ENCODE data around the gene CCDC154. TPM values are rescaled to one million over a fixed set of nuclear protein-coding genes. Genes with fewer than 3 reads are reported as not detected.

Gene CCDC154
- polyA plus RNA-seq, 1 donor: 2.9 TPM

GRCh38 chr16:1429012-1429411 is 15.3 kb downstream of the CCDC154 start:
- DNase-seq: no peak
- WGBS (ENCODE audit: insufficient coverage, low lambda C conversion rate): no CpG with 5 or more reads among the region's 11 CpGs

DNA sequence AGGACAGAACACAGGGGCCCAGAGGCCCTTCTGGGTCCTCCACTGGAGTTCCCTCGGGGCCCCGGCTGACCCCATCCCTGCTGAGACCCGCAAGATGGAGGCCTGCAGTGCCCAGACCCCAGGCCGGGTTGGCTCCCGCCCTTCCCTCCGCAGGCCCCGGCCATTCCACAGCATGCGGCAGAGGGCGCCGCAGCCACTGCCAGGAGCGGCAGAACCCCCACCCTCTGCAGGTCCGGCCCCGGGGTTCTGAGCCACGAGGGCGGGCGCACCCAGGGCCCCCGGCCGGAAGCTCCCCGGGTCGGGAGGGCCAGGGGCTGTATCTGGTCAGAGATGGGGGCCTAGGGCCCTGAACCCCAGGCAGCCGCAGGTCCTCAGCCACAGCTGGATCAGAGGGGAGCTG is 15.8 kb downstream of the CCDC154 start:
- H3K9me3 ChIP-seq (ENCODE audit: control insufficient read depth, low read depth, low read length): peaks cover 3% of the 10 kb centered on the region
- no peak overlapping the region for H3K4me3 ChIP-seq (ENCODE audit: low read length)
- no CpG with 5 or more reads among the region's 21 CpGs for WGBS (ENCODE audit: insufficient coverage, low lambda C conversion rate)
- H3K4me1 ChIP-seq (ENCODE audit: control insufficient read depth, insufficient read depth, low read length): peaks cover 4% of the 10 kb centered on the region
- no peak overlapping the region for H3K27ac ChIP-seq (ENCODE audit: low read length)
- no peak for DNase-seq
- no peaks in the 10 kb centered on the region for H3K36me3 ChIP-seq (ENCODE audit: control insufficient read depth, insufficient read depth, low read length)
- peaks cover 4% of the 10 kb centered on the region for H3K27me3 ChIP-seq (ENCODE audit: control insufficient read depth, insufficient read depth, low read length)

More at GRCh38 chr16:1429012-1429411, 15.3 kb downstream of the CCDC154 start:
- Histone ChIP-seq H3K9me3 (ENCODE audit: control insufficient read depth, low read depth, low read length) (peaks cover 3% of the 10 kb centered on the region), H3K36me3 (ENCODE audit: control insufficient read depth, insufficient read depth, low read length) (no peaks in the 10 kb centered on the region), H3K4me3 (ENCODE audit: low read length) (no peak overlapping the region), H3K27ac (ENCODE audit: low read length) (no peak overlapping the region), H3K27me3 (ENCODE audit: control insufficient read depth, insufficient read depth, low read length) (peaks cover 4% of the 10 kb centered on the region), H3K4me1 (ENCODE audit: control insufficient read depth, insufficient read depth, low read length) (peaks cover 4% of the 10 kb centered on the region)

DNA sequence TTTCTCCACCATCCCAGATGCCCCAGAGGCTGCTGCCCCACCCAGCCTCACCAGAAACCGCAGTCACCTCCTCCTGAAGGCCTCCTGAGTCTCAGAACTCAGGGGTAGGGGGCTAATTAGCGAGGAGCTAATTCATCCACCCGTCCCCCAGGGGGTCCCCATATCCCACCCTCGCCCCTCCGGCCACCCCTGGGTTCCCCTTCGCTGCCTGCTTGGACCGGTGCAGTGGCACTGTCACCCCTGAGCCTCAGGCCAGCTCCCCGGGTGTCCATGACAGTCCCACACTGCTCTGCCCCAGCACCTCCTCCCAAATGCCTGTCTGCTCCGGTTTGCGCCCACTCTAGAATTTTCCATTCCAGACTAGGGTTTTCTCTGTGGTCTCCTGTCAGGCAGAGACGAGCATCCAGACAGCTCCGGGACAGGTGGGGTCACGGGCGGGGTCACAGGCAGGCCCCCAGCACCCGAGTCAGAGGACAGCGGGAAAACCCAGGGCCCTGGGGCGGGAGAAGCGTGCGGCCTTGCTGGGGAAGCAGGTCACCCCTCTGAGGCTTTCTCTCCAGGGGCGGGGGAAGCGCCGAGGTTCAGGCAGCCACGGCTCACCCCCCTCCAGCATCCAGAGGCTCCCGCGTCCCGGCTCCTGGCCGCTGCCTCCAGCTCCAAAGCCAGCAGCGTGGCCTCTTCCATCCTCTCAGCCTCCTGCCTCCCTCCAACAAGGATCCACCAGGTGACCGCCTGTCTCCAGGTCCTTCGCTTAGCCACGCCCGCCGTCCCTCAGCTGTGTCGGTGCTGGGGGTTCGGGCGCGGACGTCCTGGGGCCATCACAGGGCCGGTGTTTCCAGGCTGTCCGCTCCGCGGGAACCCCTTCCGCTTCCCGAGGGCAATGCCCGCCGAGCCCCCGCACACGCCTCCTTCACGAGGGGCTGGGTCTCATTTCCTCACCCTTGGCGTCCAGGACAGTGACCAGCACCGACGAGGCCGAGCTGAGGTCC is 16.6 kb downstream of the CCDC154 start:
- Histone ChIP-seq H3K27ac (ENCODE audit: low read length) (no peak overlapping the region), H3K27me3 (ENCODE audit: control insufficient read depth, insufficient read depth, low read length) (peaks cover 4% of the 10 kb centered on the region), H3K4me3 (ENCODE audit: low read length) (no peak overlapping the region), H3K4me1 (ENCODE audit: control insufficient read depth, insufficient read depth, low read length) (peaks cover 4% of the 10 kb centered on the region), H3K36me3 (ENCODE audit: control insufficient read depth, insufficient read depth, low read length) (no peaks in the 10 kb centered on the region), H3K9me3 (ENCODE audit: control insufficient read depth, low read depth, low read length) (no peaks in the 10 kb centered on the region)
- no CpG with 5 or more reads among the region's 53 CpGs for WGBS (ENCODE audit: insufficient coverage, low lambda C conversion rate)
- no peak for DNase-seq

GRCh38 chr16:1426734-1427471 is 17.5 kb downstream of the CCDC154 start:
- H3K4me1 ChIP-seq (ENCODE audit: control insufficient read depth, insufficient read depth, low read length): peaks cover 4% of the 10 kb centered on the region
- H3K9me3 ChIP-seq (ENCODE audit: control insufficient read depth, low read depth, low read length): peaks cover 2% of the 10 kb centered on the region
- peaks cover 4% of the 10 kb centered on the region for H3K27me3 ChIP-seq (ENCODE audit: control insufficient read depth, insufficient read depth, low read length)
- H3K36me3 ChIP-seq (ENCODE audit: control insufficient read depth, insufficient read depth, low read length): no peaks in the 10 kb centered on the region
- no CpG with 5 or more reads among the region's 42 CpGs for WGBS (ENCODE audit: insufficient coverage, low lambda C conversion rate)
- no peak overlapping the region for H3K27ac ChIP-seq (ENCODE audit: low read length)
- H3K4me3 ChIP-seq (ENCODE audit: low read length): no peak overlapping the region
- no peak for DNase-seq

DNA sequence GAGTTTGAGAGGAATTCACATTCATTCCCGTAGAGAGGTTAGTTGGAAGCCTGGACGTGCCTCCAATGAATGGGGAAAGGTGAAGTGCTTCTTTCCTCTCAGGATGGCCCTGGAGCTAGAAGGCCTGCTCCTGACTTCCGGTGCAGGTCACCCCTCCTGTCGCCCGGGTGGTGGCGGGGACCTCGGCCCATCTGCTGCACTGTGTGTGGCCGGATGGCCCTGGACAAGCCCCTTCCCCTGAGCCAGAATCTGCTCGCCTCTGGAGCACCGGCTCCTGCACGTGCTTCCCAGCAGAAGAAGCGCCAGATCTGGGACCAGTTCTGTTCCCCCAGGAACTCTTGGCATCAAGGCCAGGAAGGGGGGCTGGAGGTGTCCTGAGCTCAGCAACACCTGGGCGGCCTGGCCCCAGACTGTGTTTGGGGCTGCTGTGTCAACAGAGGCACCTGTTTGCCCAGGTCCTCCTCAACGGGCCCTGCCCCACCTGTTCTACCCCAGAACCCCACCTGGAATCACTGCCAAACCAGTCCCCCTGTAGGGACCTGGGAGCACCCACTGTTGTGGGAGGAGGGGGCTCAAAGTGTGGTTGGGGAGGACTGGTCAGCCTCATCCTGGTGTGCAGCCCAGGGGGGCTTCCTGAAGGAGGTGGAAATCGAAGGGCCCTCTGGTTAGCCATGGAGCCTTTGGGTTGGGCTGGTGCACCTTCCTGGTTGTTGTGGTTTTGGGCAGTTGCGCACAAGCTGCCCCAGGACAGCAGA is 18.6 kb downstream of the CCDC154 start:
- peaks cover 4% of the 10 kb centered on the region for H3K4me1 ChIP-seq (ENCODE audit: control insufficient read depth, insufficient read depth, low read length)
- WGBS (ENCODE audit: insufficient coverage, low lambda C conversion rate): no CpG with 5 or more reads among the region's 16 CpGs
- peaks cover 4% of the 10 kb centered on the region for H3K27me3 ChIP-seq (ENCODE audit: control insufficient read depth, insufficient read depth, low read length)
- H3K9me3 ChIP-seq (ENCODE audit: control insufficient read depth, low read depth, low read length): peaks cover 2% of the 10 kb centered on the region
- H3K36me3 ChIP-seq (ENCODE audit: control insufficient read depth, insufficient read depth, low read length): no peaks in the 10 kb centered on the region
- H3K4me3 ChIP-seq (ENCODE audit: low read length): no peak overlapping the region
- H3K27ac ChIP-seq (ENCODE audit: low read length): no peak overlapping the region
- DNase-seq: no peak

DNA sequence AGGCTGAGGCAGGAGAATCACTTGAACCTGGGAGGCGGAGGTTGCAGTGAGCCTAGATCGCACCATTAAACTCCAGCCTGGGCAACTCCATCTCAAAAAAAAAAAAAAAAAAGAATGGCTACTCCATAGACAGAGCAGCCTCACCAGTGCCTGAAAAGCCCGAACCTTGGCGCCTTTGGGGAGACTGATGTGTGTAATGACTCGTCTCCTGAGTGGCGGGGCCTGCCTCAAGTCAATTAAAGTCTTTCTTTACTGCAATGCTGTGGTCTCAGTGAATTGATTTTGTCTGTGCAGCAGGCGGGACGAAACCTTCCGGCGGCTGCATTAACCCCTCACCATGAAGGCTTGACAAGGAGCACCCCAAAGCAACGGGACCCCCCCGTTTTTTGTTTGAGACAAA is 20.3 kb downstream of the CCDC154 start:
- WGBS (ENCODE audit: insufficient coverage, low lambda C conversion rate): no CpG with 5 or more reads among the region's 12 CpGs
- Histone ChIP-seq H3K4me1 (ENCODE audit: control insufficient read depth, insufficient read depth, low read length) (no peaks in the 10 kb centered on the region), H3K4me3 (ENCODE audit: low read length) (no peak overlapping the region), H3K36me3 (ENCODE audit: control insufficient read depth, insufficient read depth, low read length) (no peaks in the 10 kb centered on the region), H3K27ac (ENCODE audit: low read length) (no peak overlapping the region), H3K9me3 (ENCODE audit: control insufficient read depth, low read depth, low read length) (peaks cover 2% of the 10 kb centered on the region), H3K27me3 (ENCODE audit: control insufficient read depth, insufficient read depth, low read length) (no peaks in the 10 kb centered on the region)
- no peak for DNase-seq

GRCh38 chr16:1422076-1422475 is 22.3 kb downstream of the CCDC154 start:
- Histone ChIP-seq H3K27ac (ENCODE audit: low read length) (no peak overlapping the region), H3K4me3 (ENCODE audit: low read length) (no peak overlapping the region)
- whole genome bisulfite sequencing (ENCODE audit: insufficient coverage, low lambda C conversion rate): no CpG with 5 or more reads among the region's 10 CpGs

DNA sequence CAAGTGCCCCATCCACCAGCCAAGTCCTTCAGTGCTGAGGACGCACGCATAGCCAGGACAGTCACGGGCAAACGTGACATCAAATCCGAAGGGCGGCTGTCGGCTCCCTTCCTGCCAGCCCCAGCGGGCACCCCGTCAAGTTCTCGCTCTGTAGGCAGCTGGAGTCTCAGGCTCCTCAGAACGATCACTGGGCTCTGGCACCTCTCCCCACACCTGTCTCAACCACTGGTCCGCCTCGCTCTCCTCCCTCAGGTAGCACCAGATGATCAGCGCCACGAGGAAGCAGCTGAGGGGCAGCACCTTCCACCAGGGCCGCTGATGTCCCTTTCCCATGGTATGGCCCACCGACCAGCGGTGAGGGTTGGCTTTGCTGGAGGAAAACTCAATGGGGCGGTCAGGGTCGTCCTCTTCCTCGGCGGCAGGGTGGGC is 24.2 kb downstream of the CCDC154 start:
- Histone ChIP-seq H3K27me3 (ENCODE audit: control insufficient read depth, insufficient read depth, low read length) (no peaks in the 10 kb centered on the region), H3K9me3 (ENCODE audit: control insufficient read depth, low read depth, low read length) (peaks cover 2% of the 10 kb centered on the region), H3K36me3 (ENCODE audit: control insufficient read depth, insufficient read depth, low read length) (peaks cover 2% of the 10 kb centered on the region), H3K27ac (ENCODE audit: low read length) (peak overlapping the region; percentile 82), H3K4me1 (ENCODE audit: control insufficient read depth, insufficient read depth, low read length) (peaks cover 3% of the 10 kb centered on the region), H3K4me3 (ENCODE audit: low read length) (peak overlapping the region; percentile 78)
- no CpG with 5 or more reads among the region's 22 CpGs for WGBS (ENCODE audit: insufficient coverage, low lambda C conversion rate)
- no peak for DNase-seq

More at GRCh38 chr16:1422076-1422475, 22.3 kb downstream of the CCDC154 start:
- Histone ChIP-seq H3K27me3 (ENCODE audit: control insufficient read depth, insufficient read depth, low read length) (no peaks in the 10 kb centered on the region), H3K4me1 (ENCODE audit: control insufficient read depth, insufficient read depth, low read length) (peaks cover 3% of the 10 kb centered on the region), H3K36me3 (ENCODE audit: control insufficient read depth, insufficient read depth, low read length) (peaks cover 2% of the 10 kb centered on the region), H3K9me3 (ENCODE audit: control insufficient read depth, low read depth, low read length) (peaks cover 2% of the 10 kb centered on the region)
- DNase-seq: no peak

DNA sequence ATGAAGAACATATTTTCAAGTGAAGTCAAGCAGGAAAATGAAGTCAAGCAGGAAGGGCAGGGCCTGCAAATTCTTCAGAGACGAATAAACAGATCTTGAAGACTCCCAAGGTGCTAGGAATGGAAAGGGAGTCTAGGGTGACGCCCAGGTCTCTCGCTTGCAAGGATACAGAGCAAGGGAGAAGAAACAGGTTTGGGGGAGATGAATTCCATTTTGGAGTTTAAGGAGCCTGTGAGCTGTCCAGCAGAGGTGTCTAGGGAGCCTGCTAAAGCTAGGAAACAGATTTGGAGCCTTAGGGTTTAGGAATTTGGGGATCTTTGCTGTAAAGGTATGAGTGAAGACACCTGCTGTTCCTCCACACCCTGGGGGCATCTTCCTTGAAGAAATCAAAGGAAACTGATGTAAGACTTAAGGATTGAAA is 27.8 kb downstream of the CCDC154 start:
- no peak for DNase-seq

More for the DNA sequence above, 27.8 kb downstream of the CCDC154 start:
- Histone ChIP-seq H3K27ac (ENCODE audit: low read length) (no peak overlapping the region), H3K9me3 (ENCODE audit: control insufficient read depth, low read depth, low read length) (no peaks in the 10 kb centered on the region), H3K4me3 (ENCODE audit: low read length) (no peak overlapping the region), H3K4me1 (ENCODE audit: control insufficient read depth, insufficient read depth, low read length) (peaks cover 5% of the 10 kb centered on the region), H3K27me3 (ENCODE audit: control insufficient read depth, insufficient read depth, low read length) (no peaks in the 10 kb centered on the region), H3K36me3 (ENCODE audit: control insufficient read depth, insufficient read depth, low read length) (peaks cover 9% of the 10 kb centered on the region)
- WGBS (ENCODE audit: insufficient coverage, low lambda C conversion rate): 83% methylated on average over 1 of the region's 3 CpGs

Measured in large intestine (tissue), 3 donors.